CD4-positive, alpha-beta T cell (primary cell): Measurements from ENCODE around the gene ALDH9A1. TPM values are rescaled to one million over a fixed set of nuclear protein-coding genes. Genes with fewer than 3 reads are reported as not detected.
"Not testable (repeated sequence)": the region's sequence is repeated elsewhere in the genome, so short reads cannot be mapped to it uniquely, and the experiment has no call there.

Experiments
- ATAC-seq: fragments of 200-7000 bp; cut with Tn5 transposase; one replicate; pipeline ENCODE4 v1.10.0; 2022; ENCODE audit warnings: mild to moderate bottlenecking; ENCODE audit not compliant: poor library complexity
- CTCF ChIA-PET: fragments of 350-600 bp; sonication (Branson Sonifier 250); formaldehyde crosslinking; loops from one replicate; lab custom pipeline; 2021; ENCODE audit warnings: antibody characterized with exemption, inconsistent platforms; lab: Charles Lee
- POLR2A ChIA-PET: fragments of 350-600 bp; sonication (Branson Sonifier 250); formaldehyde crosslinking; loops from one replicate; lab custom pipeline; 2021; ENCODE audit warnings: antibody characterized with exemption, inconsistent platforms; lab: Charles Lee
- DNase-seq, 14 experiments: peaks; one replicate each; pipeline ENCODE4 v3.0.0-alpha.2; 2013 to 2020; ENCODE audit warnings: mixed read lengths in 2 of 14
- H3K27ac ChIP-seq, 2 donors: one replicate each; pipeline versions ENCODE4 v1.5.1 to v1.7.0; 2013; ENCODE audit warnings: low read length in 2 of 2, low read depth in 1 of 2, mild to moderate bottlenecking in 1 of 2
- H3K27me3 ChIP-seq, 2 experiments: 1 replicate in 1 of 2; 2 replicates in 1 of 2; pipeline versions ENCODE4 v1.6.1 to v1.7.0; 2013; ENCODE audit warnings: low read length in 2 of 2, control low read depth in 1 of 2, mild to moderate bottlenecking in 1 of 2, moderate library complexity in 1 of 2; ENCODE audit not compliant: insufficient read depth in 2 of 2, control insufficient read depth in 1 of 2
- H3K36me3 ChIP-seq: one replicate; pipeline ENCODE4 v1.6.1; 2013; ENCODE audit warnings: low read length, control low read depth; ENCODE audit not compliant: insufficient read depth
- H3K4me1 ChIP-seq: one replicate; pipeline ENCODE4 v1.6.1; 2013; ENCODE audit warnings: low read length, control low read depth; ENCODE audit not compliant: insufficient read depth
- H3K4me3 ChIP-seq: one replicate; pipeline ENCODE4 v1.5.1; 2013; ENCODE audit warnings: mild to moderate bottlenecking, low read length, moderate library complexity
- H3K9me3 ChIP-seq, 2 experiments: 1 replicate in 1 of 2; 2 replicates in 1 of 2; pipeline versions ENCODE4 v1.6.1 to v1.7.0; 2013; ENCODE audit warnings: low read length in 2 of 2, mild to moderate bottlenecking in 2 of 2, control low read depth in 1 of 2, moderate library complexity in 1 of 2; ENCODE audit not compliant: control insufficient read depth in 1 of 2, insufficient read depth in 1 of 2
- H3K27ac Mint-ChIP-seq: one replicate; pipeline ENCODE4 v1.8.0; 2020; ENCODE audit warnings: mixed read lengths
- H3K27me3 Mint-ChIP-seq: one replicate; pipeline ENCODE4 v1.8.0; 2021; ENCODE audit warnings: mixed read lengths
- H3K36me3 Mint-ChIP-seq: one replicate; pipeline ENCODE4 v1.8.0; 2021; ENCODE audit warnings: low read depth, mixed read lengths
- H3K4me1 Mint-ChIP-seq: one replicate; pipeline ENCODE4 v1.8.0; 2021; ENCODE audit warnings: low read depth, mixed read lengths
- H3K4me3 Mint-ChIP-seq: one replicate; pipeline ENCODE4 v1.8.0; 2020; ENCODE audit warnings: mild to moderate bottlenecking, mixed read lengths
- H3K9me3 Mint-ChIP-seq: one replicate; pipeline ENCODE4 v1.8.0; 2020; ENCODE audit warnings: mixed read lengths
- CTCF ChIP-seq: fragments of 200-600 bp; IDR thresholded peaks from one replicate; pipeline ENCODE4 v1.8.0; 2022; ENCODE audit warnings: antibody characterized with exemption, mild to moderate bottlenecking
- intact Hi-C, 2 experiments: fragments of 100-400 bp; cut with DNase I in 1 of 2; cut with micrococcal nuclease in 1 of 2; formaldehyde crosslinking; loops; one replicate each; pipeline versions ENCODE4 v1.15.1 to v1.9.0; 2023 to 2025; cut with DNase I, micrococcal nuclease
- polyA plus RNA-seq, 2 donors: library from polyadenylated mRNA; unstranded; fragments of 120-200 nt; gene quantifications; one replicate each; pipeline ENCODE4 v1.2.1, GENCODE V29; 2013
- total RNA-seq, 174 experiments: library from RNA in 2 of 174; stranded (reverse) in 2 of 174; gene quantifications; one replicate each; pipeline ENCODE4 v1.2.3 and lab custom pipeline; 2021 to 2026

ALDH9A1 gene
- total RNA-seq (10 to 100 TPM; 33.9 to 35.5 TPM), total RNA-seq (lab: John Stamatoyannopoulos, UW) (26.8 to 71.4 (median 56.2) reads per million in 172 experiments)
- 52.3 TPM for polyA plus RNA-seq (2013, experiment 1 of 2)
- 56.2 TPM for polyA plus RNA-seq (2013, experiment 2 of 2)

- no peaks in the 10 kb centered on the region for H3K36me3 ChIP-seq
- TF ChIP-seq CTCF, result no peak
- peak within 1 kb of the TSS; percentile 81 to 90 for H3K27ac ChIP-seq
- Mint-ChIP-seq H3K4me3 (peak within 1 kb of the TSS; percentile 98), H3K4me1 (peaks cover 45% of the 10 kb centered on the region), H3K27me3 (no peaks in the 10 kb centered on the region), H3K9me3 (no peaks in the 10 kb centered on the region), H3K27ac (peak within 1 kb of the TSS; percentile 92), H3K36me3 (peaks cover 44% of the 10 kb centered on the region)
- ChIA-PET CTCF (interaction anchor here (0.9 to 2.5 kb wide), 6 partner anchors 11 to 106 kb away, joined by 3 to 8 read pairs (median 5); partner anchors contain the start of genes MGST3 and TMCO1), POLR2A (interaction anchor here (0.6 to 2.2 kb wide), 19 partner anchors 11 to 792 kb away, joined by 3 to 27 read pairs (median 4); partner anchors contain the start of genes MGST3, TMCO1 and UCK2)
- ATAC-seq (peak; percentile 91), DNase-seq (peak; percentile 70 to 90 (median 80))
- H3K9me3 ChIP-seq, result no peaks in the 10 kb centered on the region
- peak within 1 kb of the TSS; percentile 65 for H3K4me3 ChIP-seq
- no peaks in the 10 kb centered on the region for H3K27me3 ChIP-seq
- H3K4me1 ChIP-seq, result peaks cover 26% of the 10 kb centered on the region
- intact Hi-C loops, result loop anchor here (1.0 to 5.0 kb wide), 4 partner anchors 67 to 216 kb away; partner anchors contain the start of genes MGST3 (in 2 of the 2), TMCO1 (in 2 of the 2) and UCK2 (in 1 of the 2)
Observed at GRCh38 chr1:165697881-165698760, at the start of gene ALDH9A1. Gene ALDH9A1 (minus strand): TSS chr1:165698562. CDS start chr1:165698558, 4 bp downstream.

GRCh38 chr1:165747632-165748447, 49.5 kb upstream of the ALDH9A1 start:
- CTCF ChIA-PET, result interaction anchor here (1.1 kb wide), 1 partner anchor 13 kb away, joined by 4 read pairs; no protein-coding TSS in a partner anchor
- H3K27ac Mint-ChIP-seq, result no peak overlapping the region
- peaks cover 36% of the 10 kb centered on the region for H3K36me3 ChIP-seq
- no peak for DNase-seq
- intact Hi-C loops, result no loop called here
- H3K4me1 Mint-ChIP-seq, result peaks cover 14% of the 10 kb centered on the region
- no peak overlapping the region for H3K4me3 Mint-ChIP-seq
- no peak for TF ChIP-seq CTCF
- H3K27ac ChIP-seq, result no peak overlapping the region
- H3K9me3 ChIP-seq, result no peaks in the 10 kb centered on the region
- H3K27me3 Mint-ChIP-seq, result no peaks in the 10 kb centered on the region
- H3K36me3 Mint-ChIP-seq, result peaks cover 70% of the 10 kb centered on the region
- POLR2A ChIA-PET, result no interaction called here
- H3K9me3 Mint-ChIP-seq, result no peaks in the 10 kb centered on the region
- ATAC-seq, result no peak
- no peaks in the 10 kb centered on the region for H3K27me3 ChIP-seq
- H3K4me1 ChIP-seq, result no peaks in the 10 kb centered on the region
- H3K4me3 ChIP-seq, result no peak overlapping the region

- H3K9me3 ChIP-seq, H3K27ac Mint-ChIP-seq, H3K27me3 ChIP-seq, ATAC-seq, intact Hi-C loops, H3K4me3 Mint-ChIP-seq, H3K27me3 Mint-ChIP-seq, H3K27ac ChIP-seq, H3K9me3 Mint-ChIP-seq, H3K4me1 ChIP-seq, DNase-seq, H3K4me3 ChIP-seq: not testable (repeated sequence)
- H3K4me1 Mint-ChIP-seq, result peaks cover 18% of the 10 kb centered on the region
- ChIA-PET POLR2A (interaction anchor here (1.2 kb wide), 1 partner anchor 24 kb away, joined by 4 read pairs; the partner anchor contains the start of gene TMCO1), CTCF (interaction anchor here (0.8 kb wide), 1 partner anchor 66 kb away, joined by 4 read pairs; no protein-coding TSS in a partner anchor)
- peaks cover 52% of the 10 kb centered on the region for H3K36me3 ChIP-seq
- peaks cover 77% of the 10 kb centered on the region for H3K36me3 Mint-ChIP-seq
Observed at GRCh38 chr1:165744913-165745312, 46.6 kb upstream of the ALDH9A1 start.
